ENCODE results near the gene ADAMTSL2. TPM values are rescaled to one million over a fixed set of nuclear protein-coding genes. Genes with fewer than 3 reads are reported as not detected.

ADAMTSL2 gene
- total RNA-seq, 1 experiment from 2014 or later: not detected

GRCh38 chr9:133583586-133583985 lies 49.1 kb downstream of the ADAMTSL2 start:
- intact Hi-C loops (cut with micrococcal nuclease): no loop called here
- DNase-seq (ENCODE audit: unreplicated experiment): no peak
- Mint-ChIP-seq H3K27ac (ENCODE audit: low read depth, unreplicated experiment) (no peak overlapping the region), H3K4me1 (ENCODE audit: insufficient read depth, unreplicated experiment) (no peaks in the 10 kb centered on the region), H3K36me3 (ENCODE audit: insufficient read depth, unreplicated experiment) (peaks cover 6% of the 10 kb centered on the region), H3K27me3 (ENCODE audit: insufficient read depth, unreplicated experiment) (peaks cover 39% of the 10 kb centered on the region), H3K9me3 (ENCODE audit: unreplicated experiment) (no peaks in the 10 kb centered on the region), H3K4me3 (ENCODE audit: unreplicated experiment) (no peak overlapping the region)
- BruUV-seq (replicated peaks): no TSS peak
- ChIA-PET POLR2A (no interaction called here), CTCF (interaction anchor here (0.7 kb wide), 1 partner anchor 718 kb away, joined by 4 read pairs; no protein-coding TSS in a partner anchor)
- no peak for TF ChIP-seq CTCF (IDR thresholded peaks at IDR 0.05; ENCODE audit: unreplicated experiment)

- no peak for TF ChIP-seq CTCF (IDR thresholded peaks at IDR 0.05; ENCODE audit: unreplicated experiment)
- ChIA-PET POLR2A (no interaction called here), CTCF (no interaction called here)
- BruUV-seq (replicated peaks): no TSS peak
- Mint-ChIP-seq H3K4me3 (ENCODE audit: unreplicated experiment) (no peak overlapping the region), H3K27me3 (ENCODE audit: insufficient read depth, unreplicated experiment) (peaks cover 36% of the 10 kb centered on the region), H3K27ac (ENCODE audit: low read depth, unreplicated experiment) (no peak overlapping the region), H3K36me3 (ENCODE audit: insufficient read depth, unreplicated experiment) (peaks cover 6% of the 10 kb centered on the region), H3K9me3 (ENCODE audit: unreplicated experiment) (no peaks in the 10 kb centered on the region), H3K4me1 (ENCODE audit: insufficient read depth, unreplicated experiment) (no peaks in the 10 kb centered on the region)
- no peak for DNase-seq (ENCODE audit: unreplicated experiment)
- intact Hi-C loops (cut with micrococcal nuclease): no loop called here
Measured at GRCh38 chr9:133584167-133584558, 49.7 kb downstream of the ADAMTSL2 start.

GRCh38 chr9:133584559-133585476 lies 50.3 kb downstream of the ADAMTSL2 start:
- H3K27ac Mint-ChIP-seq (ENCODE audit: low read depth, unreplicated experiment): no peak overlapping the region
- peaks cover 6% of the 10 kb centered on the region for H3K36me3 Mint-ChIP-seq (ENCODE audit: insufficient read depth, unreplicated experiment)
- intact Hi-C loops (cut with micrococcal nuclease): no loop called here
- no peak for DNase-seq (ENCODE audit: unreplicated experiment)
- TF ChIP-seq CTCF (IDR thresholded peaks at IDR 0.05; ENCODE audit: unreplicated experiment): no peak
- H3K27me3 Mint-ChIP-seq (ENCODE audit: insufficient read depth, unreplicated experiment): peaks cover 38% of the 10 kb centered on the region
- ChIA-PET POLR2A (interaction anchor here (0.6 kb wide), 1 partner anchor 208 kb away, joined by 4 read pairs; no protein-coding TSS in a partner anchor), CTCF (no interaction called here)
- no peaks in the 10 kb centered on the region for H3K9me3 Mint-ChIP-seq (ENCODE audit: unreplicated experiment)
- no peaks in the 10 kb centered on the region for H3K4me1 Mint-ChIP-seq (ENCODE audit: insufficient read depth, unreplicated experiment)
- no TSS peak for BruUV-seq (replicated peaks)
- H3K4me3 Mint-ChIP-seq (ENCODE audit: unreplicated experiment): no peak overlapping the region

GRCh38 chr9:133585481-133586351 lies 51.2 kb downstream of the ADAMTSL2 start:
- DNase-seq (ENCODE audit: unreplicated experiment): no peak
- peaks cover 38% of the 10 kb centered on the region for H3K27me3 Mint-ChIP-seq (ENCODE audit: insufficient read depth, unreplicated experiment)
- BruUV-seq (replicated peaks): no TSS peak
- peaks cover 6% of the 10 kb centered on the region for H3K36me3 Mint-ChIP-seq (ENCODE audit: insufficient read depth, unreplicated experiment)
- ChIA-PET POLR2A (interaction anchor here (0.6 kb wide), 1 partner anchor 209 kb away, joined by 4 read pairs; no protein-coding TSS in a partner anchor), CTCF (no interaction called here)
- no peaks in the 10 kb centered on the region for H3K9me3 Mint-ChIP-seq (ENCODE audit: unreplicated experiment)
- no peaks in the 10 kb centered on the region for H3K4me1 Mint-ChIP-seq (ENCODE audit: insufficient read depth, unreplicated experiment)
- intact Hi-C loops (cut with micrococcal nuclease): no loop called here
- no peak overlapping the region for H3K27ac Mint-ChIP-seq (ENCODE audit: low read depth, unreplicated experiment)
- TF ChIP-seq CTCF (IDR thresholded peaks at IDR 0.05; ENCODE audit: unreplicated experiment): no peak
- no peak overlapping the region for H3K4me3 Mint-ChIP-seq (ENCODE audit: unreplicated experiment)

Data from MCF 10A (cell line).